Effector memory CD4-positive, alpha-beta T cell (primary cell): Measurements from ENCODE around the gene CACNB4.
"Not testable (repeated sequence)": the region's sequence is repeated elsewhere in the genome, so short reads cannot be mapped to it uniquely, and the experiment has no call there.

ENCODE experiments used
- DNase-seq, 3 donors: peaks; one replicate each; pipeline ENCODE4 v3.0.0-alpha.2; 2020
- H3K27ac ChIP-seq: 2 replicates; pipeline ENCODE4 v1.7.0; 2013; ENCODE audit warnings: mild to moderate bottlenecking, low read length, moderate library complexity; ENCODE audit not compliant: insufficient read depth, poor library complexity, severe bottlenecking
- H3K27me3 ChIP-seq: replicated peaks from 2 replicates; pipeline ENCODE4 v1.7.0; 2013; ENCODE audit warnings: mild to moderate bottlenecking, low read length; ENCODE audit not compliant: insufficient read depth, control insufficient read depth, poor library complexity, severe bottlenecking
- H3K36me3 ChIP-seq: 2 replicates; pipeline ENCODE4 v1.7.0; 2013; ENCODE audit warnings: mild to moderate bottlenecking, low read length, moderate library complexity; ENCODE audit not compliant: control insufficient read depth, insufficient read depth
- H3K4me1 ChIP-seq: 2 replicates; pipeline ENCODE4 v1.7.0; 2013; ENCODE audit warnings: low read length, mild to moderate bottlenecking; ENCODE audit not compliant: control insufficient read depth, insufficient read depth, poor library complexity, severe bottlenecking
- H3K4me3 ChIP-seq: 2 replicates; pipeline ENCODE4 v1.7.0; 2013; ENCODE audit warnings: low read length, low read depth, mild to moderate bottlenecking; ENCODE audit not compliant: insufficient read depth, poor library complexity, severe bottlenecking
- H3K9me3 ChIP-seq: 2 replicates; pipeline ENCODE4 v1.7.0; 2013; ENCODE audit warnings: mild to moderate bottlenecking, low read length, moderate library complexity; ENCODE audit not compliant: control insufficient read depth

CACNB4 gene

DNA sequence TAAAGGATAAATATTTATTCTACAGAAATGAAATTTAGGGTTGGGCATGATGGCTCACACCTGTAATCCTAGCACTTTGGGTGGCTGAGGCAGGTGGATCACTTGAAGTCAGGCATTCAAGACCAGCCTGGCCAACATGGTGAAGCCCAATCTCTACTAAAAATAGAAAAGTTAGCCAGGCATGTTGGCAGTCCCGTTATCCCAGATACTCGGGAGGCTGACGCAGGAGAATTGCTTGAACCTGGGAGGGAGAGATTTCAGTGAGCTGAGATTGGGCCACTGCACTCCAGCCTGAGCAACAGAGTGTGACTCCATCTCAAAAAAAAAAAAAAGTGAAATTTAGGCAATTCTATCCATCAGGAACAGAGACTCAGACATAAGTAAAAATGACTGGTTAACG lies 8.1 kb downstream of the CACNB4 start:
- H3K27ac ChIP-seq, DNase-seq, H3K27me3 ChIP-seq, H3K4me1 ChIP-seq, H3K36me3 ChIP-seq, H3K4me3 ChIP-seq, H3K9me3 ChIP-seq: not testable (repeated sequence)

DNA sequence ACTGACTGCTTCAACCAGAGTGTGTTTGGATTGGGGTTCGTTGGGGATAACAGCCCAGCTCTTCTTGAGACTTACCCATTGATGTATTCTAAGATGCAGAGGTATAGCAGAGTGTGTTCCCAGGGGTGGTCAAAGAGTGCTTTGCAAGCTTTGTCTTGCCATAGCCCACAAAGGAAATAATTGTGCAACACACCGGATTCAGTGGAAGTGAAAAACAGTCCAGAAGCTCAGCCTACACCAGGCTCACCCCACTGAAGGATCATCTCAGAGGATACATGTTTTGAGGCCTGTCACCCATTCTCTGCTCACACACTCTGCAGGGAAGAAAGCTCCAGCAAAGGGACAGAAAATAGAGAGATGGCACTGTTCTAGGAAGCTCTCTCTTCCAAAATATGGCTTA lies 9.6 kb downstream of the CACNB4 start:
- no peaks in the 10 kb centered on the region for H3K36me3 ChIP-seq
- H3K4me1 ChIP-seq = no peaks in the 10 kb centered on the region
- no peak overlapping the region for H3K4me3 ChIP-seq
- no peak overlapping the region for H3K27ac ChIP-seq
- no peaks in the 10 kb centered on the region for H3K9me3 ChIP-seq
- no peaks in the 10 kb centered on the region for H3K27me3 ChIP-seq
- no peak for DNase-seq

- no peaks in the 10 kb centered on the region for H3K36me3 ChIP-seq
- H3K27me3 ChIP-seq = no peaks in the 10 kb centered on the region
- no peak overlapping the region for H3K4me3 ChIP-seq
- H3K27ac ChIP-seq = no peak overlapping the region
- H3K9me3 ChIP-seq = no peaks in the 10 kb centered on the region
- no peaks in the 10 kb centered on the region for H3K4me1 ChIP-seq
- DNase-seq = no peak
Observed at GRCh38 chr2:152088006-152088405, 10.8 kb downstream of the CACNB4 start.

DNA sequence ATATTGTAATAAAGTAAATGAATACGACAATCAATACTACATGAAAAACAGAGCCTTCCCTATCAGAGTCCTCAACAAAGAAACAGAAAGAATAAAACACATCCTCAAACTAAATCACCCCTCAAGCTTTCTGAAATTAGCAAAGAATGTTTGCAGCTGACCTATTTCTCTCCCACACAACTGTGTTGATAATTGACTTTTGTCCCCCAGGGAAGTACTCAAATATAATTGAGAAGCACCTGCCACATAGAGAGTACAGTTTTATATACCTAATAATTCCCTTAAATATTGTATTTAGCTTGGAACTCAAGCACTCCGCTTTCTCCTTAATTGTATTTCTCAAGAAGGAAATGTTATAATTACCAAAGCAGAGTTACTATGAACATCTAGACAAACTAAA lies 12.6 kb downstream of the CACNB4 start:
- no peaks in the 10 kb centered on the region for H3K36me3 ChIP-seq
- H3K4me3 ChIP-seq = no peak overlapping the region
- H3K4me1 ChIP-seq = no peaks in the 10 kb centered on the region
- H3K27ac ChIP-seq = no peak overlapping the region
- H3K27me3 ChIP-seq = no peaks in the 10 kb centered on the region
- no peaks in the 10 kb centered on the region for H3K9me3 ChIP-seq
- no peak for DNase-seq

- no peak for DNase-seq
- no peaks in the 10 kb centered on the region for H3K36me3 ChIP-seq
- no peaks in the 10 kb centered on the region for H3K9me3 ChIP-seq
- no peaks in the 10 kb centered on the region for H3K4me1 ChIP-seq
- no peak overlapping the region for H3K4me3 ChIP-seq
- H3K27me3 ChIP-seq = no peaks in the 10 kb centered on the region
- H3K27ac ChIP-seq = no peak overlapping the region
Observed at GRCh38 chr2:152084076-152084475, 14.8 kb downstream of the CACNB4 start.

GRCh38 chr2:152083202-152083875 lies 15.5 kb downstream of the CACNB4 start:
- Histone ChIP-seq H3K4me1 (no peaks in the 10 kb centered on the region), H3K4me3 (no peak overlapping the region), H3K27ac (no peak overlapping the region), H3K36me3 (no peaks in the 10 kb centered on the region), H3K27me3 (no peaks in the 10 kb centered on the region), H3K9me3 (no peaks in the 10 kb centered on the region)
- no peak for DNase-seq

DNA sequence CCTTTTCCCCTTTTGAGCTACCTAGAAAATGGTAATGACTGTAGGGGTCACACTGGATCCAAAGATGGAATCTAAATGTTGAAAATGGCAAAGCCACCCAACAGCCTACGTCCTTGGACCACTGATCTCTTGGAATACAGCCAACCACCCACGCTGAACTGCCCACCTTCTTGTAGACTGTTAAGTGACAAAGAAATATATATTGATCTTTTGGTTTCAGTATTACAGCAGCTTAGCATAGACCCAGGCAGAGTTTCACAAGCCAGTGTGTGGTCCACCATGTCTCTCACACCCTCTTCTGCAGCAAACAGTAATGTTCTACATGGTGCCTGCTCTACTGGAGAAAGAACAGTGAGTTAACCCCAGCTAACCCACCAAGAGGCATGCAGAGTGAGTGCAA lies 20.2 kb downstream of the CACNB4 start:
- H3K27me3 ChIP-seq = no peaks in the 10 kb centered on the region
- DNase-seq = no peak

DNA sequence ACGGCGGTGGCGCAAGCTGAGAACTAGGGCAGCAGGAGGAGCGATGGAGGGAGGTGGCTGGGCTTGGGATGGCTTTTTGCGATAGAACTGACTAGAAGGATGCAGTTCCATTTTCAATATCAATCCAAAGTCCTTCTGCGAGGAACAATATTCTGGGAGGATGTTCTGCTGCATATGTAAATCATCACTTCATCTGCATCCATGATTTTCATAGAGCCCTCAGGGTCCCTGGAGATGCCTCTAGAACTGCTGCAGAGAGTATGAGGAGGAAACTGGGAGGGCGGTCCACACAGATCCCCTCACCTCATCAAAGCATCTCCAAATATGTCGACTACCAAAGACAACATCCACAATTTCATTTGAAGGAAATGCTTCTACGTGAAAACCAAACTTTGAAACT lies 20.8 kb downstream of the CACNB4 start:
- DNase-seq = no peak
- H3K27me3 ChIP-seq = no peaks in the 10 kb centered on the region
- H3K4me1 ChIP-seq = no peaks in the 10 kb centered on the region
- no peak overlapping the region for H3K27ac ChIP-seq
- H3K36me3 ChIP-seq = no peaks in the 10 kb centered on the region
- no peak overlapping the region for H3K4me3 ChIP-seq
- H3K9me3 ChIP-seq = no peaks in the 10 kb centered on the region

More for the DNA sequence above, 20.2 kb downstream of the CACNB4 start:
- Histone ChIP-seq H3K36me3 (no peaks in the 10 kb centered on the region), H3K9me3 (no peaks in the 10 kb centered on the region), H3K27ac (no peak overlapping the region), H3K4me1 (no peaks in the 10 kb centered on the region), H3K4me3 (no peak overlapping the region)

DNA sequence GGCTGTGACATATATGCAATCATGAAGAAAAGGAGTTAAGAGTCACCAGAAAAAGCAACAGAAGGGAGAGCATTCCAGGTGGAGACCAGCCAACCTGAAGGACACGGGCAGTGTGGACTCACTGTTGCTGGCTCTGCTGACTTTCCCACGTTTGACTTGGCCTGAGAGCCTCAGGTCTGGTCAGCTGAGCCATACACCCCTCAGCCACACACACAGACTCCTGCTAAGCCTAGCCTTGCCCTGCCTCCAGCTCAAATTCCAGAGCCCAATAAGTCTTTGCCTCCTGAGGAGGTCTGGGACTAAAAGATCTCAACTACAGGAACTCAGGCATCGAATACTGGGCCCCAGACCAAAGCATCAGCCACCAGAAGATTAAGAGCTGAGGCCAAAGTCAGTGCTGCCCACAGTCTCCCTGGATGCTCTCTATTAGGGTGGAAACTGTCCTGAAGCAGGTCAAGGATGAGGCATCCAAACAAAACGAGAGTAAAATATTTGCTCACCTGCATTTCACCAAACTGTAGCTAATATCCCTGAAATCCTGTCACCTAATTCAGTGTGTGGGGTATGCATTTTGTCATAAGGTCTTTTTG lies 23.3 kb downstream of the CACNB4 start:
- Histone ChIP-seq H3K4me3 (no peak overlapping the region), H3K36me3 (no peaks in the 10 kb centered on the region), H3K9me3 (no peaks in the 10 kb centered on the region), H3K27ac (no peak overlapping the region), H3K4me1 (no peaks in the 10 kb centered on the region), H3K27me3 (no peaks in the 10 kb centered on the region)
- DNase-seq = no peak

DNA sequence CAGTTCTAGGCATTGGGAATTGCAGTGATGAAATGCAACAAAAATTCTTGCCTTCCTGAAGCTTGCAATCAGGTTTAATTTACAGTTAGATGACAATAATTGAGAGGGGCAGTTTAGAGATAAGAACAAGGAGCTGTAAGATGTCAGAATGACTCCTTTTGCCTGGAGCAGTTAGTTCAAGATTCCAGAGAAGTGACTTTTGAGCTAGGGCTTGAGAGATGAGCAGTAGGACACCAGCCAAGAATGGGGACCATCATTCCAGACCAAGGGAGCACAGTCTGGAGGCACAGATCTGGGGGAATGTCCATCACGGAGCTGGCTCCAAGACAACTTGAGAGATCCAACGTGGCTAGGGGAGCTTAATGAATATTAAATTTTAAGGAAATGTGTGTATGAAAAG lies 26.8 kb downstream of the CACNB4 start:
- Histone ChIP-seq H3K27ac (no peak overlapping the region), H3K9me3 (no peaks in the 10 kb centered on the region), H3K27me3 (no peaks in the 10 kb centered on the region), H3K4me3 (no peak overlapping the region), H3K36me3 (no peaks in the 10 kb centered on the region), H3K4me1 (no peaks in the 10 kb centered on the region)
- no peak for DNase-seq
